Osteoblast (primary cell): ENCODE results near the gene TTYH3. TPM values are rescaled to one million over a fixed set of nuclear protein-coding genes. Genes with fewer than 3 reads are reported as not detected.

Source experiments
- DNase-seq: peaks from one replicate; pipeline ENCODE4 v3.0.0; 2011; ENCODE audit warnings: low spot score, mixed read lengths; ENCODE audit not compliant: insufficient read length; ENCODE audit errors: missing footprints
- H2AFZ ChIP-seq: 2 replicates; pipeline ENCODE4 v1.6.0; 2011; ENCODE audit warnings: mild to moderate bottlenecking, low read length
- H3K27ac ChIP-seq: 2 replicates; pipeline ENCODE4 v1.5.1; 2011; ENCODE audit warnings: mild to moderate bottlenecking, low read depth, low read length, moderate library complexity
- H3K27me3 ChIP-seq: 2 replicates; pipeline ENCODE4 v1.6.0; 2012; ENCODE audit warnings: mild to moderate bottlenecking, control low read depth, inconsistent platforms, low read length, moderate library complexity; ENCODE audit not compliant: insufficient read depth
- H3K36me3 ChIP-seq: 2 replicates; pipeline ENCODE4 v1.5.1; 2011; ENCODE audit warnings: mild to moderate bottlenecking, low read length, control low read depth, moderate library complexity; ENCODE audit not compliant: insufficient read depth
- H3K4me1 ChIP-seq: 2 replicates; pipeline ENCODE4 v1.5.1; 2011; ENCODE audit warnings: mild to moderate bottlenecking, low read length, control low read depth, moderate library complexity; ENCODE audit not compliant: insufficient read depth
- H3K4me2 ChIP-seq: 2 replicates; pipeline ENCODE4 v1.6.0; 2011; ENCODE audit warnings: mild to moderate bottlenecking, low read length; ENCODE audit not compliant: insufficient read depth
- H3K4me3 ChIP-seq: fragments of 200-600 bp; sonication (generic); 3 replicates; pipeline ENCODE4 v1.5.1; 2012; ENCODE audit warnings: mild to moderate bottlenecking, low read length, inconsistent platforms; ENCODE audit not compliant: insufficient read depth
- H3K79me2 ChIP-seq: 2 replicates; pipeline ENCODE4 v1.6.0; 2012; ENCODE audit warnings: mild to moderate bottlenecking, low read length, control low read depth, inconsistent platforms; ENCODE audit not compliant: insufficient read depth
- H3K9me3 ChIP-seq: 2 replicates; pipeline ENCODE4 v1.5.1; 2011; ENCODE audit warnings: low read depth, low read length, control low read depth
- H4K20me1 ChIP-seq: 2 replicates; pipeline ENCODE4 v1.6.0; 2012; ENCODE audit warnings: mild to moderate bottlenecking, low read length, control low read depth; ENCODE audit not compliant: insufficient read depth
- CTCF ChIP-seq: IDR thresholded peaks from 2 replicates; pipeline ENCODE4 v1.5.1; 2011; ENCODE audit warnings: mild to moderate bottlenecking, low read depth, low read length, moderate library complexity; ENCODE audit errors: extremely low read depth
- total RNA-seq: library from RNA; depleted of rRNA; stranded (reverse); fragments of >200 nt; gene quantifications from 2 replicates; pipeline ENCODE4 v1.2.3, GENCODE V29; 2012

Gene TTYH3
- total RNA-seq, 1 donor = 29.0 TPM

GRCh38 chr7:2629746-2630681 is 1.8 kb upstream of the TTYH3 start:
- Histone ChIP-seq H3K9me3 (no peaks in the 10 kb centered on the region), H3K4me2 (no peak overlapping the region), H3K27me3 (no peaks in the 10 kb centered on the region), H2AFZ (peak overlapping the region; percentile 62), H3K4me1 (peaks cover 39% of the 10 kb centered on the region), H3K27ac (peak overlapping the region; percentile 56), H3K79me2 (peaks cover 19% of the 10 kb centered on the region), H3K36me3 (no peaks in the 10 kb centered on the region), H3K4me3 (no peak overlapping the region), H4K20me1 (peaks cover 17% of the 10 kb centered on the region)
- DNase-seq = no peak
- no peak for TF ChIP-seq CTCF

GRCh38 chr7:2632733-2633537 is 1.1 kb downstream of the TTYH3 start:
- DNase-seq = peak; percentile 97
- no peak for TF ChIP-seq CTCF
- Histone ChIP-seq H3K27me3 (no peaks in the 10 kb centered on the region), H3K27ac (peak overlapping the region; percentile 96), H3K4me1 (peaks cover 39% of the 10 kb centered on the region), H2AFZ (peak overlapping the region; percentile 5), H3K36me3 (no peaks in the 10 kb centered on the region), H3K4me2 (peak overlapping the region; percentile 98), H3K79me2 (peaks cover 48% of the 10 kb centered on the region), H3K9me3 (no peaks in the 10 kb centered on the region), H4K20me1 (peaks cover 37% of the 10 kb centered on the region), H3K4me3 (peak overlapping the region; percentile 90)

GRCh38 chr7:2633538-2634266 is 1.9 kb downstream of the TTYH3 start:
- TF ChIP-seq CTCF = no peak

More at GRCh38 chr7:2633538-2634266, 1.9 kb downstream of the TTYH3 start:
- peak overlapping the region; percentile 90 for H3K4me3 ChIP-seq
- H3K27ac ChIP-seq = peak overlapping the region; percentile 96
- peaks cover 47% of the 10 kb centered on the region for H3K4me1 ChIP-seq
- peak overlapping the region; percentile 98 for H3K4me2 ChIP-seq
- H4K20me1 ChIP-seq = peaks cover 39% of the 10 kb centered on the region
- H3K36me3 ChIP-seq = no peaks in the 10 kb centered on the region
- H3K27me3 ChIP-seq = no peaks in the 10 kb centered on the region
- H3K79me2 ChIP-seq = peaks cover 56% of the 10 kb centered on the region
- peak; percentile 99 for DNase-seq
- H3K9me3 ChIP-seq = no peaks in the 10 kb centered on the region
- peak overlapping the region; percentile 33 for H2AFZ ChIP-seq
